NCI-H128 (cell line): ENCODE results near the gene RNU5D-1.

ENCODE experiments used
- DNase-seq: peaks from one replicate; lab custom pipeline; 2025; ENCODE audit not compliant: unreplicated experiment; lab: John Stamatoyannopoulos, UW

The RNU5D-1 gene

DNA sequence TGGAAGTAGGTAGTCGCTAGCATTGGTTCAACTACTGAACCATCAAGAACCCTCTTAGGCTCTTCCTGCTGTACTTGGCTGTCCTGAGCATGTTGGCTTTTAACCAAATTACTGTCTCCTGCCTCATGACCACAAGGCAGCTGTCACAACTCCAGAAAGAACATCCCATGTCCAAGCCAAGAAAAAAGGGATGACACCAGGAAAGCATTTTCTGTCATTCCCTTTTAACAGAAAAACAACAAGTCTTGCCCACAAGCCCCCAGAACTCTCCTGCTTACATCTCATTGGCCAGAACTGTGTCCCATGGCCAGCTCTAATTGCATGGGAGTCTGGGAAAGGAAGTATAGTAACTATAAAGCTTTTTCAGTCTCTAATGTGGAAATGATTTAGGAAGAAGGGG is 2.4 kb upstream of the RNU5D-1 start:
- DNase-seq = no peak

GRCh38 chr1:44724955-44725698 is 5.8 kb downstream of the RNU5D-1 start:
- DNase-seq = no peak

DNA sequence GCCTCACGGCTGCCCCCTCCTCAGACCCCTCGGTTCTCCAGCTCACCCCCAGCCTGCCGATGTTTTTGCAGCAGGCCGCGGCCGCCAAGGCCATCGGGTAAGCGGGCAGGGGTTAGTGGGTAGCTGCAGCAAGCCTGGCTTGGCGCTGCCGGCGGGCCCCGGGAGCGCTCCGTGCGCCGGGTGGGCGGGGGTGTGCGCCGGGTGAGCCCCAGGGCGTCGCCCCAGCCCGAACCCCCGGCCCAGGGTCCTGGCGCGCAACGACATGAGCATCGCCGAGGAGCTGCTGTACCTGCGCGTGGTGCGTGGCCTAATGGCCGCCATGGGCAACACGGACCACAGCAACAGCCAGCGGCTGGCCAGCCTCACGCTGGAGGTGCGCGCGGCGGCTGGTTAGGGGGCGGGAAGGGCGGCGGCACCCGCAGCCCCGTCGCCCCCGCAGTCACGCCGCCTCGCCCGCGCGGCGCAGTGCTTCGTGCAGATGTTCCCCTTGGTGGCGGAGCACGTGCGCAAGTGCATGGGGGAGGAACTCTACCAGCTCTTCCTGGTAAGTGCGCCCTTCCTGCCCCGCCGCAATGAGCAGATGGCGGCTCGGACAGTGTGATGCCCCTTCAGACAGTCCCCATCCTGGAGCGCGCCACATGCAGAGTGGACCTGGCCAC is 6.5 kb downstream of the RNU5D-1 start:
- DNase-seq = no peak

- no peak for DNase-seq
Observed at GRCh38 chr1:44723496-44724295, 7.3 kb downstream of the RNU5D-1 start.

DNA sequence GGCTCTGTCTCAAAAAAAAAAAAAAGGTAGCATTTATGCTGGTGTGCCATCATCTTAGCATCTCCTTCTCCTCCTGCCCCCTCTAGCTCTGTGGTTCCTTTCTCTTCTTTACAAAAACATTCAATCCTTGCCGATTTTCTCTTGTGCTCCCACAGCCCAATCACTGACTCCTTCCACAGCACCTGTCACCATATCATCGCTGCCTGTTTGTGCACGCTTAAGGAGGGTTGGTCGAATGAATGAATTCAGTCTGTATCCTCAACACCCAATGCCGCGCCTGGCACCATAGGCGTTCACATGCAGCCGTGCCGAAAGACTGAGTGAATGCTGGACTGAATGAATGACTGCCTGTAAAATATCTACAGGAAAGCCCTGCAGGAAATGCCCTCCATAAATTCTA is 7.9 kb downstream of the RNU5D-1 start:
- no peak for DNase-seq

- no peak for DNase-seq
Observed at GRCh38 chr1:44721485-44722361, 9.2 kb downstream of the RNU5D-1 start.

- no peak for DNase-seq
Observed at GRCh38 chr1:44720281-44720680, 10.7 kb downstream of the RNU5D-1 start.

GRCh38 chr1:44719318-44719717 is 11.7 kb downstream of the RNU5D-1 start:
- no peak for DNase-seq

DNA sequence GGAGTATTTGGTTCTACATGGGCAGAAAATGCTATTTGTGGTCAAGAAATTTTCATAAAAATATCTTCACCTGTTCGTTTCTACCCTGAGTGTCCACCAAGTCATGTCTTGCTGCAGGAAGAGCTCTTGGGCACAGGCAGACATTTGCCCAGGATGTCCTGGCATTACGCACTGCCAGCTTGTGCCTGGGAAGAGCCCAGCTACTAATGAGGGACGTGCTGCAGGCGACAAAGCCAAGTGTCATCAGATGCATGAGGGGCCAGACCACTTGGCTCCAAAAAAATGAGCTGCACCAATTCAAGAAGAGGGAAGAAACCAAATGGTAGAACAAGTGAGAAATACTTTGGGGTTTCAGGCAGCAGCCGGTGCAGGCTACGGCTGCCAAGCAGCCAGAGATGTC is 12.9 kb downstream of the RNU5D-1 start:
- no peak for DNase-seq

DNA sequence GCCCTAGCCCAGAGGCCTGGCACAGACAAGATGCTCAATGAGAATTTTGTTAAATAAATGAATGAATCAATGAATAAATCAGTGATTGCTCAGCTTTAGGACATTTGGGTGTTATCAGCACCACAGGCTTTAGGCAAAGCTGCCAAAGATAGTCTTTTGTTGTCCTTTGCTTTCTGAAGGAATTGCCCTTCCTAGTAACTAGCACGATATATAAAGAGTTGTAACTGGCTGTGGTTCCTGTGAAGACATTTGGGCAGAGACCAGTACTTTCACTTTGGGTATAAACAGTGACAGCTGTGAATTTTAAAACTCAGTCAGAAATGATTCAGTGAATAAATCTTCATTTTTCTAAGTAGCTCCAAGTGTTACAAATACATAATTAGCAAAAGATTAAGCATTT is 13.3 kb downstream of the RNU5D-1 start:
- no peak for DNase-seq

DNA sequence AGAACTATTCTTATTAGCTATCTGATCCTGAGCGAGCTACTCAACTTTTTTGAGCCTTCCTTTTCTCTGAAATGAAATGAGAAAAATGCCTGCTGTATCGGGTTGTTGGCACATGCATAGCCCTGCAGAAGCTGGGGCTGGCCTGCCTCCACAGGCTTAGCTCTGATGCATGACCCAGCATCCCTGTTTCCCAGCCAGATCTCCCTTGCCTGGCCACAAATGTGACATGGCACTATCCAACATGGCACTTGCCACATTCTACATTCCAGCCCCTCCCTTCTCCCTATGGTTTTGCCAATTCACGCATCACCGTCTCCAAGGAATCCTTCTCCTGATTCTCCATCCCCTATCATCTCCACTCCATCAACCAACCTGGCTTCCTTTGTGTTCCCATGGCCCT is 13.8 kb downstream of the RNU5D-1 start:
- no peak for DNase-seq

DNA sequence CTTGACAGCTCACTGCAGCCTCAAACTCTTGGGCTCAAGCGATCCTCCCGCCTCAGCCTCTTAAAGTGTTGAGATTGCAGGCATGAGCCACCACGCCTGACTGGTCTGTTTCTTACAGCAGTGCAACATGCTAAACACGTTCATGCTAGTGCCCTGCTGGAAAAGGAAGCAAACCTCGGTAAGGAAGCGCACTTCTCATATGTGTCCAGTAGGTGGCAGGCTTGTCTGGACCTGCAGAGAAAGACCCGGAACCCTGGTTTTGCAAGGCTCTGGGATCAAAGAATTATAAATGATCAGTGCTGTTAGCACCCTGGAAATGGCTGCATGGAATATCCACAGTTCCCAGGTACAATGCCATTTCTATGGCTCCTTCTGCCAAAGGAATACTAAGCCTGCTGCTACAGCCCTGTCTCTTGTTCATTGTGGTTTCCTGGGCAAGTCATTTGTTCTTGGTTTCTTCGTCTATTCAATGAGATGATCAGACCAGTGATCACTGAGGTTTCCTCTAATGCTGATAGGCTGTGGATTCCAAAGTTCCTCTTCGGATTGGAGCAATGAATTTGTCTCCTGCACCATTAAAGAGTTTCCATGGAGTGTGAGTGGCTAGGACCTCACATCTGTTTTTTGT is 15.9 kb downstream of the RNU5D-1 start:
- DNase-seq = peak; percentile 73

- DNase-seq = no peak
Observed at GRCh38 chr1:44714532-44714931, 16.4 kb downstream of the RNU5D-1 start.

GRCh38 chr1:44713321-44713781 is 17.6 kb downstream of the RNU5D-1 start:
- no peak for DNase-seq

DNA sequence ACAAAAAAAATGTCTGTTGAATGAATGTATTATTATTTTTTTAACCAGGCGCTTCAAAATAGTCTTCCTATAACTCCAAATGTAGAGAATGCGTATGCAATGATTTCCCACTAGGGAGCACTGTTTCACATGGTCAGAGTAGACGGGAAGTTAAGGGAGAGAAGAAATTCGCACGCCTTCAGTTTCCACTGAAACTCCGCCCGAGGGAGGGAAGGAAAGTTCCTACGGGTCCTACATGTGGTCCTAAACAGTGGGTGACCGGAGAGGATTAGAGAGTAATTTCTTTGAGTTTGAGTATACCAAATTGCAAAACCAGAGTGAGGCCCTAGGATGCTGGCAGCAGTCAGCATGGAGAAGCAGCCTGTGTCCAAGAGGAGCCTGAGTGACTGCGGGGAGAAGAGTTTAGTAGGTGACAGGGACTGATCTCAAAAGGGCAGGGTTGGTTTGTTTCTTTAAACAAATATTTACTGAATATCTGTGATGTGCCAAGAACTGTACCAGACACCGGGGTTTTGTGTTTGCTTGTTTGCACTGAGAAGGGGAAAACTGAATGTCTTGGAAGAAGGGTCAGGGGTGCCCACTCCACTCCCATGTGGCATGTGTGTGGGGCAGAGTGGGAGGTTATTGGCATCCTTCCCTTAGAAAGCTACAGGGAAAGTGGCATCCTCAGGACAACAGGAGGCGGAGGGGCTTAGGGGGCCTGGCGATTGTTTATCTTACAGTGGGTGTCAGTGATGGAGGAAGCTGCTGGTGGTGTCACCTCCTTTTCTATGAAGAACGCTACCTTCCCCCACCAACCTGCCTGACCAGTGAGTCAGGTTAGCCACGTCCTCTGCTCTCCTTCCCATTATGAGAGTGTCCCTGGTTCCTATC is 22.8 kb downstream of the RNU5D-1 start:
- no peak for DNase-seq

DNA sequence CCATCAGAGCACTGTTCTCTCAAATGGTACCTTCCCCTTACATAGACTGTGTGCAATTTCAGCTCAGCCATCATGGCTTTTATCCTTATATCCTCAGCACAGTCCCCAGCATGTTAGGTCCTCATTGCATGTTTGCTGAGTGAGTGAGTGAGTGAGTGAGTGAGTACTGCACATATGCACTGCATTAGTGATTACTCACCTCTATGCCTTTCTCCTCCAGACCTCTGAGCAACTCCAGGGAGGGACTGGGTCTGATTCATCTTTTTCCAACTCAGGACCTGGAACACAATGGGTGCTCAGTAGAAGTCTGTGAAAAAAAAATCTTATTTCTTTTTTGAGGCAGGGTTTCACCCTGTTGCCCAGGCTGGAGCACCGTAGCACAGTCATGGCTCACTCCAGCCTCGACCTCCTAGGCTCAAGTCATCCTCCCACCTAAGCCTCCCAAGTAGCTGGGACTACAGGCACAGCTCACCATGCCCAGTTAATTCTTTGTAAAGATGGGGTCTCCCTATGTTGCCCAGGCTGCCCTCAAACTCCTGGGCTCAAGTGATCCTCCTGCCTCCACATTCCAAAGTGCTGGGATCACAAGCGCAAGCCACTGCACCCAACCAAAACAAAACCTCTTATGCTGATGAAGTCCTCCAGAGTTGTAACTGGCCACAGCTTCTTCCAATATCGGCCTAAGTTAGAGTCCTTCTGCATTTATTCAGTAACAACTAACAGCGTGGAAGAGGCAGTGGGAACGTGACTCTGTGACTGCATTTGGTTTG is 23.7 kb downstream of the RNU5D-1 start:
- DNase-seq = no peak

- DNase-seq = no peak
Observed at GRCh38 chr1:44705938-44706337, 25.0 kb downstream of the RNU5D-1 start.

DNA sequence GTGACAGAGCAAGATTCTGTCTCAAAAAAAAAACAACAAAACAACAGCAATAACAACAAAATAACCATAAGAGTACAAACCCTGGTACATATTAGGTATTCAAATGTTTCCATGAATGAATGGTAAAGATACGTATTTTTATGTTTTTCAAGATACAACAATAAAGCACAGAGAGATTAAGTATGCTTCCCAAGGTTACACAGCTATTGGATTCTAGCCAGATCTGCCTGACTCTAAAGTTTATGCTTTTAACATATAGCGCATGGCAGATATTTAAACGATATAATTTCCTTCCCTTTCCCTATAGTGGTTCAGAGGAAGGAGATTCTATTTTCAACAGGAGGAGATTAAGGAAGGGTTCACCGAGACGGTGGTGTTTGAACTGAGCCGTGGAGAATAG is 25.5 kb downstream of the RNU5D-1 start:
- DNase-seq = no peak

GRCh38 chr1:44701141-44701573 is 29.8 kb downstream of the RNU5D-1 start:
- no peak for DNase-seq
